HL-60 (cell line): ENCODE data around the gene MTHFD2L.

Experiments used
- DNase-seq, 2 experiments: peaks; one replicate each; pipeline ENCODE4 v3.0.0-alpha.2; 2010 to 2020; ENCODE audit warnings: low read depth in 1 of 2, low spot score in 1 of 2
- H3K27ac ChIP-seq: fragments of 250-450 bp; sonication (Bioruptor Pico); replicated peaks from 2 replicates; pipeline ENCODE4 v1.5.1; 2020; ENCODE audit warnings: mild to moderate bottlenecking, moderate library complexity
- H3K27me3 ChIP-seq: fragments of 250-450 bp; sonication (Bioruptor Pico); 2 replicates; pipeline ENCODE4 v1.5.1; 2021; ENCODE audit warnings: mild to moderate bottlenecking, moderate library complexity; ENCODE audit not compliant: insufficient read depth, poor library complexity, severe bottlenecking
- H3K4me3 ChIP-seq: replicated peaks from 2 replicates; pipeline ENCODE4 v1.5.1; 2011; ENCODE audit warnings: mild to moderate bottlenecking, control low read depth, low read length; ENCODE audit not compliant: insufficient read depth
- CTCF ChIP-seq: IDR thresholded peaks from one replicate; pipeline ENCODE4 v1.5.1; 2011; ENCODE audit warnings: low read length, control low read depth, inconsistent platforms; ENCODE audit not compliant: insufficient read depth
- GABPA ChIP-seq: IDR thresholded peaks from 2 replicates; pipeline ENCODE4 v1.6.1; 2012; ENCODE audit warnings: low read depth
- POLR2AphosphoS5 ChIP-seq: IDR thresholded peaks from 2 replicates; pipeline ENCODE4 v1.6.1; 2012; ENCODE audit warnings: low read depth
- REST ChIP-seq: IDR thresholded peaks from 2 replicates; pipeline ENCODE4 v1.6.1; 2012; ENCODE audit warnings: low read depth; ENCODE audit not compliant: insufficient replicate concordance
- SPI1 ChIP-seq: IDR thresholded peaks from 2 replicates; pipeline ENCODE4 v1.6.1; 2012; ENCODE audit warnings: low read depth, mild to moderate bottlenecking, borderline replicate concordance

The MTHFD2L gene

GRCh38 chr4:74297539-74297938 lies 139.6 kb downstream of the MTHFD2L start:
- Histone ChIP-seq H3K27me3 (no peaks in the 10 kb centered on the region), H3K4me3 (no peak overlapping the region), H3K27ac (no peak overlapping the region)
- no peak for TF ChIP-seq GABPA
- no peak for TF ChIP-seq POLR2AphosphoS5
- TF ChIP-seq CTCF = no peak
- TF ChIP-seq SPI1 = no peak
- no peak for TF ChIP-seq REST
- no peak for DNase-seq

- Histone ChIP-seq H3K4me3 (no peak overlapping the region), H3K27ac (no peak overlapping the region), H3K27me3 (no peaks in the 10 kb centered on the region)
- TF ChIP-seq POLR2AphosphoS5 (no peak), SPI1 (no peak), CTCF (no peak), GABPA (no peak)
- DNase-seq = no peak
Measured at GRCh38 chr4:74304095-74304625, 146.2 kb downstream of the MTHFD2L start.

- no peak for DNase-seq
- no peaks in the 10 kb centered on the region for H3K27me3 ChIP-seq
- TF ChIP-seq POLR2AphosphoS5 (no peak), SPI1 (no peak), CTCF (no peak), REST (no peak), GABPA (no peak)
Measured at GRCh38 chr4:74305000-74305399, 147.1 kb downstream of the MTHFD2L start.

GRCh38 chr4:74307170-74307569 lies 149.3 kb downstream of the MTHFD2L start:
- Histone ChIP-seq H3K27me3 (no peaks in the 10 kb centered on the region), H3K4me3 (no peak overlapping the region), H3K27ac (no peak overlapping the region)
- no peak for DNase-seq
- TF ChIP-seq POLR2AphosphoS5 = no peak
- TF ChIP-seq CTCF = no peak
- TF ChIP-seq SPI1 = no peak
- no peak for TF ChIP-seq GABPA
- no peak for TF ChIP-seq REST

More at GRCh38 chr4:74305000-74305399, 147.1 kb downstream of the MTHFD2L start:
- Histone ChIP-seq H3K27ac (no peak overlapping the region), H3K4me3 (no peak overlapping the region)
